ENCODE measurements around the gene SPEG. TPM values are rescaled to one million over a fixed set of nuclear protein-coding genes. Genes with fewer than 3 reads are reported as not detected.

Gene SPEG
- polyA plus RNA-seq, 3 donors, result not detected

GRCh38 chr2:219526320-219527075, 91.9 kb downstream of the SPEG start:
- intact Hi-C loops (cut with micrococcal nuclease), result loop anchor here in 1 of 2 donors (2.0 to 5.0 kb wide), 3 partner anchors 34 to 124 kb away; no protein-coding TSS in a partner anchor
- Histone ChIP-seq H3K27ac (ENCODE audit: low read depth in 1 of 2, low read length in 2 of 2) (no peak overlapping the region), H4K20me1 (ENCODE audit: insufficient read depth, low read length) (no peaks in the 10 kb centered on the region), H3K36me3 (replicated peaks in 1 of 2; ENCODE audit: control insufficient read depth in 1 of 2, insufficient read depth in 2 of 2, low read length in 2 of 2) (no peaks in the 10 kb centered on the region), H3K4me2 (replicated peaks; ENCODE audit: extremely low read depth, low read length, poor library complexity, severe bottlenecking) (no peak overlapping the region), H3K79me2 (ENCODE audit: insufficient read depth, low read length) (no peaks in the 10 kb centered on the region), H3K4me1 (ENCODE audit: control insufficient read depth in 1 of 2, insufficient read depth in 2 of 2, low read length in 2 of 2) (no peaks in the 10 kb centered on the region), H3K4me3 (replicated peaks in 1 of 3; ENCODE audit: low read depth in 2 of 3, low read length in 3 of 3) (no peak overlapping the region), H2AFZ (ENCODE audit: insufficient read depth, low read depth, low read length, poor library complexity, severe bottlenecking) (no peak overlapping the region), H3K9ac (ENCODE audit: insufficient read depth, low read length, poor library complexity, severe bottlenecking) (no peak overlapping the region), H3K27me3 (ENCODE audit: control insufficient read depth in 2 of 2, insufficient read depth in 2 of 2, low read length in 2 of 2) (peaks cover 48 to 71% of the 10 kb centered on the region in 2 donors), H3K9me3 (replicated peaks in 1 of 2; ENCODE audit: control insufficient read depth in 1 of 2, insufficient read depth in 1 of 2, low read length in 2 of 2) (peaks cover 0 to 14% of the 10 kb centered on the region in 2 donors)
- peaks cover 75 to 91% (median 87%) of the 10 kb centered on the region in 3 donors for H3K27me3 Mint-ChIP-seq (ENCODE audit: low read depth in 3 of 3)
- H3K36me3 Mint-ChIP-seq, result peaks cover 0 to 6% of the 10 kb centered on the region in 2 donors
- 66% methylated on average over 10 of the region's 11 CpGs for WGBS (ENCODE audit: insufficient coverage)
- no peak overlapping the region for H3K27ac Mint-ChIP-seq
- no peak for DNase-seq
- H3K4me1 Mint-ChIP-seq, result no peaks in the 10 kb centered on the region
- H3K4me3 Mint-ChIP-seq, result no peak overlapping the region
- peaks cover 0 to 8% (median 2%) of the 10 kb centered on the region in 7 donors for H3K9me3 Mint-ChIP-seq
- TF ChIP-seq, protein P1, sequence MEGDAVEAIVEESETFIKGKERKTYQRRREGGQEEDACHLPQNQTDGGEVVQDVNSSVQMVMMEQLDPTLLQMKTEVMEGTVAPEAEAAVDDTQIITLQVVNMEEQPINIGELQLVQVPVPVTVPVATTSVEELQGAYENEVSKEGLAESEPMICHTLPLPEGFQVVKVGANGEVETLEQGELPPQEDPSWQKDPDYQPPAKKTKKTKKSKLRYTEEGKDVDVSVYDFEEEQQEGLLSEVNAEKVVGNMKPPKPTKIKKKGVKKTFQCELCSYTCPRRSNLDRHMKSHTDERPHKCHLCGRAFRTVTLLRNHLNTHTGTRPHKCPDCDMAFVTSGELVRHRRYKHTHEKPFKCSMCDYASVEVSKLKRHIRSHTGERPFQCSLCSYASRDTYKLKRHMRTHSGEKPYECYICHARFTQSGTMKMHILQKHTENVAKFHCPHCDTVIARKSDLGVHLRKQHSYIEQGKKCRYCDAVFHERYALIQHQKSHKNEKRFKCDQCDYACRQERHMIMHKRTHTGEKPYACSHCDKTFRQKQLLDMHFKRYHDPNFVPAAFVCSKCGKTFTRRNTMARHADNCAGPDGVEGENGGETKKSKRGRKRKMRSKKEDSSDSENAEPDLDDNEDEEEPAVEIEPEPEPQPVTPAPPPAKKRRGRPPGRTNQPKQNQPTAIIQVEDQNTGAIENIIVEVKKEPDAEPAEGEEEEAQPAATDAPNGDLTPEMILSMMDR (IDR thresholded peaks at IDR 0.05), result no peak

DNA sequence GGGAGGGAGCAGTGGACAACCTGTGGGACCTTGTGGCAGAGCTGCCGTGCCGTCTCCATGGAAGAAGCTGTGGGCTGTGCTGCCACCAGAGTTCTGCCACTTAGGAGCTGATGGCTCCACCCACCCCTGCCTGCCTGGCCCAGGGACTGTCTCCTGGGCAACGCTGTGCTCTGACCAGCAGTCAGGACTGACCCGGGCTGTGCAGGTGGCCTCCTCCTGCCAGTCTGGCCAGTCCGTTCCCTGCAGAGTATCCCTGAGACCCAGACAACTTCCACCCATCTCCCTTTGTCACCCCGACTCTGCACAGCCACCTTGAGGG, 92.4 kb downstream of the SPEG start:
- 52% methylated on average over 6 of the region's 6 CpGs for WGBS (ENCODE audit: insufficient coverage)
- no peaks in the 10 kb centered on the region for H3K4me1 Mint-ChIP-seq
- TF ChIP-seq, protein P1 (IDR thresholded peaks at IDR 0.05), result no peak

More for the DNA sequence above, 92.4 kb downstream of the SPEG start:
- intact Hi-C loops (cut with micrococcal nuclease), result loop anchor here in 1 of 2 donors (2.0 to 5.0 kb wide), 3 partner anchors 35 to 124 kb away; no protein-coding TSS in a partner anchor
- Histone ChIP-seq H4K20me1 (ENCODE audit: insufficient read depth, low read length) (no peaks in the 10 kb centered on the region), H3K4me3 (replicated peaks in 1 of 3; ENCODE audit: low read depth in 2 of 3, low read length in 3 of 3) (no peak overlapping the region), H3K27me3 (ENCODE audit: control insufficient read depth in 2 of 2, insufficient read depth in 2 of 2, low read length in 2 of 2) (peaks cover 42 to 66% of the 10 kb centered on the region in 2 donors), H3K4me1 (ENCODE audit: control insufficient read depth in 1 of 2, insufficient read depth in 2 of 2, low read length in 2 of 2) (no peaks in the 10 kb centered on the region), H3K4me2 (replicated peaks; ENCODE audit: extremely low read depth, low read length, poor library complexity, severe bottlenecking) (no peak overlapping the region), H3K27ac (ENCODE audit: low read depth in 1 of 2, low read length in 2 of 2) (no peak overlapping the region), H3K36me3 (replicated peaks in 1 of 2; ENCODE audit: control insufficient read depth in 1 of 2, insufficient read depth in 2 of 2, low read length in 2 of 2) (no peaks in the 10 kb centered on the region), H3K79me2 (ENCODE audit: insufficient read depth, low read length) (no peaks in the 10 kb centered on the region), H3K9ac (ENCODE audit: insufficient read depth, low read length, poor library complexity, severe bottlenecking) (no peak overlapping the region), H3K9me3 (replicated peaks in 1 of 2; ENCODE audit: control insufficient read depth in 1 of 2, insufficient read depth in 1 of 2, low read length in 2 of 2) (peaks cover 0 to 14% of the 10 kb centered on the region in 2 donors), H2AFZ (ENCODE audit: insufficient read depth, low read depth, low read length, poor library complexity, severe bottlenecking) (no peak overlapping the region)
- Mint-ChIP-seq H3K27ac (no peak overlapping the region), H3K36me3 (peaks cover 0 to 1% of the 10 kb centered on the region in 2 donors), H3K4me3 (no peak overlapping the region), H3K9me3 (peaks cover 0 to 5% (median 2%) of the 10 kb centered on the region in 7 donors), H3K27me3 (ENCODE audit: low read depth in 3 of 3) (peaks cover 70 to 88% (median 84%) of the 10 kb centered on the region in 3 donors)
- no peak for DNase-seq
